ENCODE data around the gene CYLD.

DNA sequence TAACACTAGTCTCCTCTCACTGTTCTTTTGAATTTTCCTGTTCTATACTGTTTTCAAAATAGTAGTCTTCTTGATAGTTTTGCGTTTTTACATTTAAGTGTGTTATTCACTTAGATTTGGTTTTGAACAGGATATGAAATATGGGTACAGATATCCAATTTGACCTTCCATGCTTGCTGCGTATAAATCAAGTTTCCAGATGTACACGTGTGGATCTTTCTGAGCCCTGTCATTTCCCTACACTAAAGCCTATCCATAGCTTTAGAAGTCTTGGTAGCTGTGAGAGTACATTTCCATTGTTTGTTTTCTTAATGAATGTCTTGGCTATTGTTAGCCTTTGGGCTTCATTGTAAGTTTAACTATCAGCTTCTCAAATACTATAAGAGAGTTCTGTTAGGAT lies 20.4 kb downstream of the CYLD start:
- TF ChIP-seq, protein P1, sequence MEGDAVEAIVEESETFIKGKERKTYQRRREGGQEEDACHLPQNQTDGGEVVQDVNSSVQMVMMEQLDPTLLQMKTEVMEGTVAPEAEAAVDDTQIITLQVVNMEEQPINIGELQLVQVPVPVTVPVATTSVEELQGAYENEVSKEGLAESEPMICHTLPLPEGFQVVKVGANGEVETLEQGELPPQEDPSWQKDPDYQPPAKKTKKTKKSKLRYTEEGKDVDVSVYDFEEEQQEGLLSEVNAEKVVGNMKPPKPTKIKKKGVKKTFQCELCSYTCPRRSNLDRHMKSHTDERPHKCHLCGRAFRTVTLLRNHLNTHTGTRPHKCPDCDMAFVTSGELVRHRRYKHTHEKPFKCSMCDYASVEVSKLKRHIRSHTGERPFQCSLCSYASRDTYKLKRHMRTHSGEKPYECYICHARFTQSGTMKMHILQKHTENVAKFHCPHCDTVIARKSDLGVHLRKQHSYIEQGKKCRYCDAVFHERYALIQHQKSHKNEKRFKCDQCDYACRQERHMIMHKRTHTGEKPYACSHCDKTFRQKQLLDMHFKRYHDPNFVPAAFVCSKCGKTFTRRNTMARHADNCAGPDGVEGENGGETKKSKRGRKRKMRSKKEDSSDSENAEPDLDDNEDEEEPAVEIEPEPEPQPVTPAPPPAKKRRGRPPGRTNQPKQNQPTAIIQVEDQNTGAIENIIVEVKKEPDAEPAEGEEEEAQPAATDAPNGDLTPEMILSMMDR (IDR thresholded peaks at IDR 0.05; ENCODE audit: borderline replicate concordance, extremely low read depth, low read length, poor library complexity, severe bottlenecking) = no peak
- TF ChIP-seq EZH2 (IDR thresholded peaks at IDR 0.05; ENCODE audit: borderline replicate concordance, low read depth, low read length, severe bottlenecking) = no peak
